K562 (cell line): ENCODE measurements around the gene FCHO1. TPM values are rescaled to one million over a fixed set of nuclear protein-coding genes. Genes with fewer than 3 reads are reported as not detected.

Experiments used
- ATAC-seq: fragments of 200-7000 bp; cut with Tn5 transposase; 3 replicates; pipeline ENCODE4 v1.9.1; 2020; ENCODE audit warnings: moderate library complexity
- BruUV-seq: library from RNA; stranded (reverse); fragments of 400-500 nt; replicated peaks from 2 replicates; lab custom pipeline; 2021; lab: Mats Ljungman, UMichigan
- CTCF ChIA-PET: fragments of 300-600 bp; formaldehyde crosslinking; extraction: SDS; loops from one replicate; lab custom pipeline; 2021; ENCODE audit warnings: low intra/inter-chr PET ratio; lab: Yijun Ruan, JAX
- POLR2A ChIA-PET: fragments of 300-600, 350-650 bp; sonication (Branson Sonifier 250); formaldehyde crosslinking; extraction: SDS; loops from one replicate; lab custom pipeline; 2021; ENCODE audit warnings: antibody characterized with exemption, inconsistent platforms; lab: Yijun Ruan, JAX
- DNase-seq, 4 experiments: peaks; one replicate each; pipeline versions ENCODE4 v3.0.0 to v3.0.0-alpha.2; 2011 to 2018; ENCODE audit warnings: low spot score in 3 of 4, mixed read lengths in 3 of 4; ENCODE audit errors: extremely low read depth in 1 of 4
- FAIRE-seq: peaks from 2 replicates; lab custom pipeline; 2011; peaks lifted over from hg19 to GRCh38; lab: Jason Lieb, UNC
- H2AFZ ChIP-seq: 2 replicates; pipeline ENCODE4 v1.6.0; 2011; ENCODE audit warnings: low read depth, low read length, control low read depth, inconsistent platforms
- H3K27ac ChIP-seq: fragments of 200-600 bp; 3 replicates; pipeline ENCODE4 v1.8.0; 2011; ENCODE audit warnings: low read depth, mild to moderate bottlenecking, control low read depth, inconsistent platforms, low read length, moderate library complexity, mixed read lengths; ENCODE audit errors: extremely low read depth
- H3K27me3 ChIP-seq, 2 experiments: fragments of 300-600 bp in 1 of 2; 2 replicates in 1 of 2; 3 replicates in 1 of 2; pipeline versions ENCODE4 v1.6.0 to v1.8.0; 2011; ENCODE audit warnings: inconsistent platforms in 2 of 2, low read length in 2 of 2, mild to moderate bottlenecking in 1 of 2, mixed read lengths in 1 of 2, moderate library complexity in 1 of 2; ENCODE audit not compliant: control insufficient read depth in 2 of 2, insufficient read depth in 2 of 2
- H3K36me3 ChIP-seq: fragments of 300-600 bp; 3 replicates; pipeline ENCODE4 v1.8.0; 2011; ENCODE audit warnings: mild to moderate bottlenecking, low read length, inconsistent platforms; ENCODE audit not compliant: control insufficient read depth, insufficient read depth
- H3K4me1 ChIP-seq, 2 experiments: fragments of 200-600 bp in 1 of 2; replicated peaks in 1 of 2; 2 replicates in 1 of 2; 3 replicates in 1 of 2; pipeline versions ENCODE4 v1.5.1 to v1.8.0; 2011; ENCODE audit warnings: inconsistent platforms in 2 of 2, low read length in 2 of 2, mild to moderate bottlenecking in 1 of 2, mixed read lengths in 1 of 2, moderate library complexity in 1 of 2; ENCODE audit not compliant: control insufficient read depth in 2 of 2, insufficient read depth in 2 of 2
- H3K4me2 ChIP-seq: 2 replicates; pipeline ENCODE4 v1.6.1; 2011; ENCODE audit warnings: low read length, control low read depth, inconsistent platforms, mixed read lengths; ENCODE audit not compliant: insufficient read depth
- H3K4me3 ChIP-seq: fragments of 200-600 bp; sonication (generic), shearing (Covaris generic); 2 replicates; pipeline ENCODE4 v1.5.1; 2016; ENCODE audit warnings: control low read depth, inconsistent platforms
- H3K79me2 ChIP-seq: fragments of 200-600 bp; 3 replicates; pipeline ENCODE4 v1.8.0; 2011; ENCODE audit warnings: low read length, inconsistent platforms; ENCODE audit not compliant: control insufficient read depth, insufficient read depth
- H3K9ac ChIP-seq, 2 experiments: 2 replicates each; pipeline versions ENCODE4 v1.6.0 to v1.6.1; 2011; ENCODE audit warnings: low read depth in 2 of 2, low read length in 2 of 2, control low read depth in 1 of 2, inconsistent platforms in 1 of 2, mild to moderate bottlenecking in 1 of 2, mixed read lengths in 1 of 2; ENCODE audit not compliant: insufficient read depth in 1 of 2
- H3K9me1 ChIP-seq: one replicate; pipeline ENCODE4 v1.6.0; 2011; ENCODE audit warnings: inconsistent platforms, mild to moderate bottlenecking, low read length, moderate library complexity; ENCODE audit not compliant: control insufficient read depth, insufficient read depth
- H3K9me3 ChIP-seq: replicated peaks from 2 replicates; pipeline ENCODE4 v1.5.1; 2011; ENCODE audit warnings: low read depth, low read length, inconsistent platforms; ENCODE audit not compliant: control insufficient read depth, insufficient read depth
- H4K20me1 ChIP-seq: replicated peaks from 2 replicates; pipeline ENCODE4 v1.6.1; 2011; ENCODE audit warnings: low read length, inconsistent platforms, mixed read lengths; ENCODE audit not compliant: control insufficient read depth, insufficient read depth
- MCM3 ChIP-seq: fragments of 450-650 bp; IDR thresholded peaks from 2 replicates; pipeline ENCODE4 v1.6.1; 2016
- POLR2A ChIP-seq: fragments of 450-650 bp; conservative IDR thresholded peaks from 2 replicates; pipeline ENCODE4 v1.6.1; 2016
- PURB ChIP-seq: sonication (generic); formaldehyde crosslinking; IDR thresholded peaks from 2 replicates; pipeline ENCODE4 v1.9.0; 2021; ENCODE audit warnings: low read depth, mild to moderate bottlenecking, missing genetic modification reagents
- RBM22 ChIP-seq: fragments of 200-400 bp; formaldehyde crosslinking; IDR thresholded peaks from 2 replicates; pipeline ENCODE4 v1.6.1; 2018; ENCODE audit warnings: low read length, low read depth; ENCODE audit not compliant: poor library complexity, severe bottlenecking
- RCOR1 ChIP-seq, 2 experiments: IDR thresholded peaks; 2 replicates each; pipeline ENCODE4 v1.6.1; 2012; ENCODE audit warnings: low read depth in 2 of 2, low read length in 2 of 2, borderline replicate concordance in 1 of 2, improper control_type of control experiment in 1 of 2
- SP1 ChIP-seq: sonication (generic); formaldehyde crosslinking; IDR thresholded peaks from 2 replicates; pipeline ENCODE4 v1.8.1; 2022; ENCODE audit warnings: mild to moderate bottlenecking, missing genetic modification reagents
- SUPT5H ChIP-seq: fragments of 450-650 bp; IDR thresholded peaks from 2 replicates; pipeline ENCODE4 v1.6.1; 2016
- THRB ChIP-seq: fragments of 450-650 bp; formaldehyde crosslinking; conservative IDR thresholded peaks from 2 replicates; pipeline ENCODE4 v1.4.0; 2022; ENCODE audit warnings: mild to moderate bottlenecking, missing genetic modification characterization
- ZBTB33 ChIP-seq: sonication (generic); formaldehyde crosslinking; IDR thresholded peaks from 2 replicates; pipeline ENCODE4 v1.8.1; 2023; ENCODE audit warnings: mild to moderate bottlenecking, missing genetic modification reagents
- ZNF263 ChIP-seq: sonication (generic); formaldehyde crosslinking; IDR thresholded peaks from 2 replicates; pipeline ENCODE4 v1.8.0; 2022; ENCODE audit warnings: mild to moderate bottlenecking, missing genetic modification reagents, borderline replicate concordance
- ZNF398 ChIP-seq: fragments of 250-450 bp; sonication (Bioruptor Pico); IDR thresholded peaks from 2 replicates; pipeline ENCODE4 v1.8.0; 2021; ENCODE audit warnings: moderate library complexity, mild to moderate bottlenecking, inconsistent platforms
- ZNF717 ChIP-seq: fragments of 250-450 bp; sonication (Bioruptor Pico); IDR thresholded peaks from 2 replicates; pipeline ENCODE4 v1.5.0; 2021
- ZNF766 ChIP-seq: fragments of 200-800 bp; sonication (Bioruptor generic); conservative IDR thresholded peaks from 2 replicates; pipeline ENCODE4 v1.6.1; 2016; ENCODE audit warnings: missing genetic modification characterization, missing compliant biosample characterization
- whole genome bisulfite sequencing: fragments of 100-300 bp; shearing (Covaris generic); methylation state at CpG from one replicate; pipeline ENCODE4 v1.1.6; 2016; ENCODE audit warnings: low coverage, mixed read lengths; ENCODE audit not compliant: insufficient coverage; ENCODE audit errors: missing lambda C conversion rate; 5-methylcytosine and 5-hydroxymethylcytosine counted together
- in situ Hi-C: fragments of 300-500 bp; cut with MboI; formaldehyde crosslinking; loops from 4 replicates; pipeline ENCODE4 v1.15.0; 2018; ENCODE audit warnings: inconsistent platforms, mixed read lengths
- intact Hi-C: fragments of 100-400 bp; cut with micrococcal nuclease; formaldehyde crosslinking; loops from 2 replicates; pipeline ENCODE4 v1.14.2; 2022
- polyA plus RNA-seq, 8 experiments: library from polyadenylated mRNA; depleted of rRNA in 4 of 8; stranded (reverse) in 5 of 8; unstranded in 3 of 8; fragments of >200 nt; fragmentation: Nextera tagmentation in 2 of 8; fragmentation: Illumina TruSeq in 1 of 8; extraction: Ambion mirVana in 2 of 8; extraction: Trizol in 1 of 8; gene quantifications; 2 replicates each; pipeline versions ENCODE4 v1.2.1 to v1.2.3, GENCODE V29; 2011 to 2014; ENCODE audit warnings: inconsistent platforms in 1 of 8, missing spikeins in 1 of 8
- total RNA-seq, 7 experiments: library from RNA; depleted of rRNA in 6 of 7; stranded (reverse); fragments of >200 nt in 6 of 7; fragmentation: Illumina TruSeq in 2 of 7; extraction: Trizol in 2 of 7; gene quantifications; 2 replicates each; pipeline versions ENCODE4 v1.2.1 to v1.2.3, GENCODE V29; 2011 to 2021; ENCODE audit warnings: low replicate concordance in 1 of 7

FCHO1 gene
- total and polyA plus RNA-seq, 9 of the 15 experiments (the other 6 are each of a cell fraction or from before 2014, with no cell fraction given), result 0.21 to 58.9 (median 18.3) TPM

- H3K4me3 ChIP-seq, result no peak overlapping the region; the same call in 1 of the 2 replicates
- peaks cover 56% of the 10 kb centered on the region; the same call in 2 of the 3 replicates for H3K36me3 ChIP-seq
- peak; percentile 81 to 85 (median 84) for DNase-seq
- H3K9ac ChIP-seq, result peak overlapping the region in 1 of 2 experiments; percentile 86; a peak in 2 of 4 replicates
- CTCF ChIA-PET, result interaction anchor here (0.6 kb wide), 1 partner anchor 1011 kb away, joined by 3 read pairs; no protein-coding TSS in a partner anchor
- H3K4me2 ChIP-seq, result no peak overlapping the region; the same call in 1 of the 2 replicates
- no peaks in the 10 kb centered on the region for H3K9me3 ChIP-seq
- 45% methylated on average over 15 of the region's 25 CpGs for WGBS
- BruUV-seq, result no TSS peak
- H2AFZ ChIP-seq, result peak overlapping the region; percentile 14; the same call in 1 of the 2 replicates
- H3K27ac ChIP-seq, result no peak overlapping the region; the same call in 2 of the 3 replicates
- peak; percentile 10 for ATAC-seq
- peak; percentile 78 for FAIRE-seq
- no peaks in the 10 kb centered on the region for H3K9me1 ChIP-seq
- in situ Hi-C loops, result no loop called here
- POLR2A ChIA-PET, result interaction anchor here (1.2 kb wide), 1 partner anchor 10 kb away, joined by 3 read pairs; no protein-coding TSS in a partner anchor
- no peaks in the 10 kb centered on the region for H3K27me3 ChIP-seq
- H3K79me2 ChIP-seq, result no peaks in the 10 kb centered on the region
- H4K20me1 ChIP-seq, result peaks cover 11% of the 10 kb centered on the region; the same call in 1 of the 2 replicates
- intact Hi-C loops, result loop anchor here (1.0 kb wide), 1 partner anchor 63 kb away; no protein-coding TSS in a partner anchor
- H3K4me1 ChIP-seq, result peaks cover 12 to 50% of the 10 kb centered on the region in 2 experiments
- peak; percentile 97 for TF ChIP-seq ZNF263
- TF ChIP-seq THRB (CRISPR knock-in tag), result peak; percentile 24; the same call in 1 of the 2 replicates
- TF ChIP-seq PURB (CRISPR knock-in tag), result no peak
- peak; percentile 4 for TF ChIP-seq RBM22
- no peak for TF ChIP-seq MCM3
- TF ChIP-seq ZNF717 (CRISPR knock-in tag), result 0 out of 2 replicates have a peak, but pooled peaks have one; percentile 32
- no peak for TF ChIP-seq ZNF766 (CRISPR knock-in tag)
- TF ChIP-seq SP1 (CRISPR knock-in tag), result peak; percentile 34; the same call in 1 of the 2 replicates
- peak; percentile 54 for TF ChIP-seq POLR2A
- peak; percentile 61; the same call in 1 of the 2 replicates for TF ChIP-seq SUPT5H
- no peak for TF ChIP-seq ZNF398 (CRISPR knock-in tag)
- TF ChIP-seq ZBTB33 (CRISPR knock-in tag), result 0 out of 2 replicates have a peak, but pooled peaks have one; percentile 7
- peak in 1 of 2 experiments; percentile 52; a peak in 1 of 4 replicates for TF ChIP-seq RCOR1 (IDR thresholded peaks at IDR 0.05; ENCODE audit: borderline replicate concordance in 1 of 2, low read depth in 2 of 2, low read length in 2 of 2)
Observed at GRCh38 chr19:17778968-17779929, 28.0 kb downstream of the FCHO1 start.
